Measurements from ENCODE around the gene PNLDC1. TPM values are rescaled to one million over a fixed set of nuclear protein-coding genes. Genes with fewer than 3 reads are reported as not detected.
A peak's percentile ranks its signal among the peaks of the same experiment; 100 is the strongest.
"Not testable (repeated sequence)": the region's sequence is repeated elsewhere in the genome, so short reads cannot be mapped to it uniquely, and the experiment has no call there.

The PNLDC1 gene
- total RNA-seq, 1 donor from 2014 or later = not detected

DNA sequence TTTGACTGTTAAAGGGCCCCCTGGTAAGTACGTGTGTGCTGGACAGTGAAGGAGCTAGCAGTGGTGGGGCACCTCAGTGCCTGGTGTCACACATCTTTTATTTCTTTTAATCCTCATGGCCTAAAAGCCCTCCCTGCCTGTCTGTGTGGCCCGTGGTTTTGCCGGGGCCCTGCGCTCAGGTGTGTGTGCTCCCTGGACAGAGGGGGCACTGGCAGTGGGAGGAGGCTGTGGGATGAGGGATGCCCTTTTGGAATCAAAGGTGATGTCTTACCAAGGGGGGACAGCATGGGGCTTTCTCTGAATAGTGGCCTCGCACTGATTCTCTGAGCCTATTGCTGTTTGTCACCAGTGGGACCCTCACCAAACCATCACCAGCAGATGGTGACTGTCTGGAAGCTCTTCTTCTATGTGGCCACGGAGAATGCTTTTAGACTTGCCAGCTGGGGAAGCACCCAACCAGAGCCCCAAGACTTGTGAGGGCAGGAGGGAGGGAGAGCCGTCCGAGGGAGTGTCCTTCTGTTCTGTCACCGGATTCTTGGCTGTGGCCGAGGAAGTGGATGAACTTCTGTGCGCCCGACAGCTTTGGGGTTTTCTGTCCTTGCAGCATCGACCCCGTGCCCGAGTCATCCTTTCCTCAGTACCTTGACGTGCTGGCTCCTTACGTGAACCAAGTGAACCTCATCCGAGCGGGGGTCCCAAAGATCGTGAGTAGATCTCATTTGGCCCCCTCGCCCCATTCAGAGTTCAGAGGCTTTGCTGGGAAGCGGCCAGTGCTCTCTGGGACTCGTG is 18.1 kb downstream of the PNLDC1 start:
- no peak for DNase-seq (ENCODE audit: low read depth)

DNA sequence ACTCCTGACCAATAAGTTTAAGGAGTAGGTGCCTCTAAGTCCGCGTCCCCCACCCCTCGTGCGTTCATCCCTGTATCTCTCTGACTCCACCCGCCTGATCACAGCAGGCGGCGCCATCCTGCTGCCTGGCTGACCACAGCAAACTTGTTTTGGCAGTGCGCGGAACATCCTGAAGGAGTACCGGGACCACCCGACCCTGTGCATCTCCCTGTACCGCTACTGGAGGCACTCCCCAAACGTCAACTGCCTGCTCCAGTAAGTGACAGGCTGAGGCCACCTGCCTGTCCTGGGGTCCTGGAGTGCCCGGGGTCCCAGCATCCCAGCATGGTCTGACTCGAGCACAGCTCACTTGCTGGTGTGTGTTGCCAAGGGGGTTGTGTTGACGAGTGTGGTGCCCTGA is 19.0 kb downstream of the PNLDC1 start:
- no peak for DNase-seq (ENCODE audit: low read depth)

DNA sequence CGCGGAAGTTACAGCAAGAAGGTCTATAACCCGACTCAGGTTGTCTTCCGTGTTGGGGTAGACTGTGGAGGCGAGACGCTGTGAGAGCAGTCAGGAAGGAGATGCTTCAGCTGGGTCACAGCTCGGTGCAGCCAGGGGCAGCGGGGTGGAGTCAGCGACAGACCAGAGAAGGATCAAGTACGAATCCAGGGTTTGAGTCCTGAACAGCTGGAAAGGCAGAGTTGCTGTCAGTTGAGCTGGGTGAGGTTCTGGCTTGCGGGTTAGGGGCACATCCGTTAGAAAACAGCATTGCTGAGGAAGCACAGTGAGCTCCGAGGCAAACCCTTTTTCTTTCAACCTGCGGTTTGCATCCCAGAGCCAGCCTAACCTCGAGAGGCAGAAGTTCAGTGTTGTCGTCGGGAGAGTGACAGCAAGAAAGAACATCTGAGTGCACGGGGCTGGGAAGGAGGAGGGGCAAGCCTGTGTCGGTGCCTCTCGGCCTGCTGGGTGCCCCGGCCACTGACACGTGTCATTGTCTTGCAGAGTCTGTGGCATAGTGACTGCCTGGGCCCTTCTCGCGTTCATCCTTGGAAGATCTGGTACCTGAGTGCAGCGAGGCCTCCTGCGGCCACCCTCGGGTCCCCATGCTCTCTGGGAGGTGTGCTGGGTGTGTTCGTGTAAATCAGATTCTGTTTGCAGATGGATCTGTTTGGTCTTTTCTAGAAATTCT is 20.0 kb downstream of the PNLDC1 start:
- DNase-seq (ENCODE audit: low read depth) = peak; percentile 65

DNA sequence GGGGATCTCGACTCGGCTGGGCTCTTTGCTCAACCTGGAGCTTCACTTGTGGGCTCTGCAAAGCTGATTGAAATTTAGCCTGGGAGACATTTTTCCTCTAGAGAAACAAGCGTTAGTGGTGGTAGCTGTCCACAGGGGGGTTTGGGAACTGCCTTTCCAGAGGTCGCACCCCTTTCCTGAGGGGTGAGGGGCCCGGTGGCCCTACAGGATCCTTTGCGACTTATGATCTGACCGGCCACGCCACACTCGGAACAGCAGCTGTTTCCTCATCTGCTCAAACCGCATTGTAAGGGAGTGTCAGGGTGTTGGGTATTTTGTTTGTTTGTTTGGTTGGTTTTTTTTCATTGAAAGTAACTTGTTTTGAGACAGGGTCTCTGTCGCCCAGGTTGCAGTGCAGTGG is 21.0 kb downstream of the PNLDC1 start:
- no peak for DNase-seq (ENCODE audit: low read depth)

DNA sequence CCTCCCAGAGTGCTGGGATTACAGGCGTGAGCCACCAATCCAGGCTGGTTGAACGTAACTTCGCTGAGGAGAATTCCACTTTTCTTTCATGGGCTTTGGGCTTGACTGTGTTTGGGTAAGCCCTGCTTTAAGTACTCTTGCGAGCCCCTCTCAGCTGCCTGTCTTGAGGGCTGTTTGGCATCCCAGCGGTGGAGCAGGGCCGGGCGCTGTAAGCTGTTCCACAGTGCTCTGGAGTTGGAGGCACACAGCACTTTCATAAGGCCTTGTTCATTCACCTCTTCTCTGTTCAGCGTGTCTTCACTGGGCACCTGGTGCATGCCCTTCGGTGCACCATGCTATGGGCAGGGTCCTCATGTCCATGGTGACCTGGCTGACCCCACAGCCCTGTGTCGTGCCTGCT is 21.6 kb downstream of the PNLDC1 start:
- no peak for DNase-seq (ENCODE audit: low read depth)

DNA sequence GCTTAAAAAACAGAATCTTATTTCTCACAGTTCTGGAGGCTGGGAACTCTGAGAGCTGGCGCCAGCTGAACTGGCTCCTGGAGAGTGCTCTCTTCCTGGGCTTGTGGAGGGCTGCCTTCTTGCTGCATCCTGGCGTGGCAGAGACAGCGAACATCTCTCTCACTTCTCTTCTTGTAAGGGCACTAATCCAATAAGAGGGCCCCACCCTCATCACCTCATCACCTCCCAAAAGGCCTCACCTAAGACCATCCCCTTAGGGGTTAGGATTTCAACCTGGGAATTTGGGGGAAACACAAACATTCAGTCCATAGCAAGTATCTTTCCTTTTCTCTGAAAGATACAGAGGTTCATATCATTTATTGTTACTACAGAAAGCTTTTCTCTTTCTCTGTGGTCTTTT is 23.9 kb downstream of the PNLDC1 start:
- DNase-seq (ENCODE audit: low read depth) = no peak

DNA sequence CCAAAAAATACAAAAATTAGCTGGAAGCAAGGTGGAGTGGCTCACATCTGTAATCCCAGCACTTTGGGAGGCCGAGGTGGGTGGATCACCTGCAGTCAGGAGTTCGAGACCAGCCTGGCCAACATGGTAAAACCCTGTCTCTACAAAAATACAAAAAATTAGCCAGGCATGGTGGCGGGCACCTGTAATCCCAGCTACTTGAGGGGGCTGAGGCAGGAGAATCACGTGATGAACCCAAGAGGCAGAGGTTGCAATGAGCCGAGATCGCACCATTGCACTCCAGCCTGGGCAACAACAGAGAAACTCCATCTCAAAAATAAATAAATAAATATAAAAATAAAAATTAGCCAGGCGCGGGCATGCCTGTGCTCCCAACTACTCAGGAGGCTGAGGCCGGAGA is 24.6 kb downstream of the PNLDC1 start:
- not testable (repeated sequence) for DNase-seq (ENCODE audit: low read depth)

DNA sequence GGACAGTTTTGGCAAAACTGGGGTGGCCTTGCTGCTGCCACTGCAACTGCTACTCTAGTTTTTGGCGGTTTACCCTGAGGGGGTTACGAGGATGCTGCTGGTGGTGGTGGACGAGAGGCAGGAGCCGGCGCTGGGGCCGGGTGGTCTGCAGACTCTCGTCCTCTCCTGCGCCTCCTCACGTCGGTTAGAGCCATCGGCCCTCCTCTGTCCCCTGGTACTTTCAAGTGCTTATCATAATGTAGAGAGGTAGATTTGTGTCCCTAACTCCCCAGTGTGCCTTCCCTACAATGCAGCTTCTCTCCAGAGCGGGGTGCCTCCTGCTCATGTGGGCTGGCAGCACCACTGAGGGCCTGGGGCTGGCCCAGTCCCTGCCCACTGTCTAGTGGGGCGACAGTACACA is 25.9 kb downstream of the PNLDC1 start:
- DNase-seq (ENCODE audit: low read depth) = no peak

DNA sequence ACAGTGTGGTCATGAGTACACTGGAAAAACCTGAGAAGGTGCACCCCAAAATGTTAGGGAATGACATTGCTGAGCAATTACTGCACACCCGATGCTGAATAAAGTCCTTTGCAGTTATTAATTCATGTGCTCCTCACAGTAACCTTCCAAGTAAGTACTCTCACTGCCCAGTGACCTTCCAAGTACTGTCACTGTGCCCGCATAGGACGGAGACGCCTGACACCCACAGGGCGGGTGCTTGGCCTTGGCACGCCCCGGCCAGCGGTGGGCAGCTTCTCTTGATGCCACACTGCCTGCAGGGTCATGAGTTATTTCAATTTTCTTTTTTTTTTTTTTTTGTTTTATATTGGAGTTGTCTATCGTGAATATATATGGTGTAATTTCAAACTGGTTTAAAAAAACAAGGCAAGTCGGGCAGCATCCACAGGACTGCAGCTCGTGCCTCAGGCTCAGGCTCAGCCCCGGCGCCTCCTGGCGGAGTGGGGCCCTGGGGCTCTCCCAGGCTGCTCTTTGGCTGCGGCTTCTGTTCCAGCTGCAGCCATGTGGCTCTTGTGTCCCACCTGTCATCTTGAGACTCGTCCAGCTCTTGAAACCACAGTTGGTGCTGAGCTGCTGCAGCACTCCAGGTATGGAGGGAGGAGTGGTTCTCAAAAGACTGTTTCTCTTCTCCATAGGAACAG is 27.0 kb downstream of the PNLDC1 start:
- peak; percentile 41 for DNase-seq (ENCODE audit: low read depth)

DNA sequence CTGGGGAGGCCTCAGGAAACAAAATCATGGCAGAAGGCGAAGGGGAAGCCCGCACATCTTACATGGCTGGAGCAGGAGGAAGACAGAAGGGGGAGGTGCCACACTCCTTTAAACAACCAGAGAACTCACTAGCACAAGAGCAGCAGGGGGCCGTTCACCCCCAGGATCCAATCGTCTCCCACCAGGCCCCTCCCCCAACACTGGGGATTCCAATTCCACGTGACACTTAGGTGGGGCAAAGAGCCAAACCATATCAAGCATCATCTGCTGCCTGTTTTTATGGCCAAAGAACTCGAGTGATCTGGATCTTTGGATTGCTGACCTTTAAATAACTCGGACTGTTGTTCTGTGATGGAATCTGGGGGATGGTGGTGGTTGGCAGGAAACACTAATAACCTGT is 28.0 kb downstream of the PNLDC1 start:
- DNase-seq (ENCODE audit: low read depth) = peak; percentile 52

DNA sequence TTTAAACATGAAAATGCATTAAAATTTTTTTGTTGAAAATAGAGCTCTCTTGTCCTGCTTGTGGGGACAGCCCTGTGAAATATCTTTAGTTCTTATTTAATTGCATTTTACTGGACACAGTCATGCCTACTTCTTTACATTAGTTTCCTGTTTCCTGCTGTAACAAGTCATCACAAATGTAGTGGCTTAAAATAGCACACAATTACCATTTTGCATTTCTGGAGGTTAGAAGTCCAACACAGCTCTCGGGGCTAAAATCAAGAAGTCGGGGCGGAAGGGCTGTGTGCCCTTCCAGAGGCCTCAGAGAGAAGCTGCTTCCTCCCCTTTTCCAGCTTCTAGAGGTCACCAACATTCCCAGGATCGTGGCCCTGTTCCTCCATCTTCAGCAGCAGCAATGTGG is 29.4 kb downstream of the PNLDC1 start:
- DNase-seq (ENCODE audit: low read depth) = no peak

DNA sequence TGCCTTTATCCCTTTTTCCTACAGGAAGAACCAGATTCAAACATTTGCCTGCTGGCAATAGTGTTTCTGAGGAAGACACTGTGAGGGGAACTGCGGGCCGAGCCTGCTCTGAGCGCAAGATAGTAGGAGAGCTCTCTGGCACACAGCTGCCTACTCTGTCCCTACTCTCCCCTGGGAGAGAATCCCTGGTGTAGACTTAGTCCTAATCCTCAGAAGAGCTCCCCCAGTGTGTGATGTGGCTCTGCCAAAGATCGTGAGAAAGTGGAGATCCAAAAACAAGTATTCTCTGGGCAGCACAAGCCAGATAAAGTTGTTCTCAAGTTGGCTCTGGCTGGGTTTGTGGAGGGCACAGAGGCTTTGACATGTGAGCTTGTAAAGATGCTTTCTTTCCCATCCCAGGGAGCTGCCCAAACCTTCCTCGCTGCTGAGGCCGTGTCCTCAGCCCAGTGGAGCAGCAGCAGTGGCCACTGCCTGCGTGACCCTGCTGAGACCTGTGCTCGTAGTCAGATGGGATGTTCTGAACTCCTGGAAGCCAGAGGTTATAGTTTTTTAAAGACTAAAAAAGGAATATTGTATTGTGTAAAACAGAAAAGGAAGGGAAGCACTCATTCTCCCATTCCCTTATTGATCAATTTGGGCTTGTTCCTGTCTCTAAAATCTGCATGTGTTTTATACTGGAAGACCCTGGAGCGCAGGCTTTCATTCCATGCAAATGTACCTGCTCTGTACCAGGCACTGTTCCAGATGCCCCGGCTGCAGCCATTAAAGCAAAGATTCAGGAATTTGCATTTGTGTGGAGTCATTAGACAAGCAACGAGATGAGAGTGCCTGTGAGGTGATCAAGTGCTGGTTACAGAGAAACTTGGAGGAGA is 30.7 kb downstream of the PNLDC1 start:
- DNase-seq (ENCODE audit: low read depth) = no peak

DNA sequence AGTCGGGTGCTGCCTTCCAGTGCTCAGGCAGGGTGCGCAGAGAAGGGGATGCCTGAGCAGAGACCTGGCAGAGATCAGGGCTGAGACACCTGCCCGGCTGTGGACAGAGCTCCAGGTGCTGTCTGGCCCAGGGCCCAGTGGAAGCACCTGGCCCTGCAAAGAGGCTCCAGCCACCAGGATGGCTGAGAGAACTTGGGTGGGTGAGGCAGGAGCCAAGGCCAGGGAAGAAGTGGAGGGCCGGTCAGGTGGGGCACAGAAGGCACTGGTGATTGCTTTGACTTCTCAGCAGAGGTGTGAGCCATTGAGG is 31.2 kb downstream of the PNLDC1 start:
- DNase-seq (ENCODE audit: low read depth) = no peak

DNA sequence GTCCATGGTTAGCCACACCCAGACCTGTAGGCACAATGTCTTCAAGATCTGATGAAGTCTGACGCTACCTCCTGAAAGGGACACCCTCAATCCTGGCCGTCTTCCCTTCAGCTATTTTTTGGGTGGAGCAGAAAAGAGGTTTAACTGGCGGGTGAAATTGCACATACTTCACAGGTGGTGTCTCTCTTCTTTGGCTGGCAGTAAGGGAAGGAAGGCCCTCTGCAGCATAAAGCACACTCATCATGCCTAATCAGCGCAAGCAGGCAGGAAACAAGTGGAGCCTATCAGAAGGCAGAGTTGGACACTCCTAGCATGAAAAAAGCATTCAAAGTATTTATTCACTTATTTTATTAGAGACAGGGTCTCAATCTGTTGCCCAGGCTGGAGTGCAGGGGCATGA is 32.9 kb downstream of the PNLDC1 start:
- no peak for DNase-seq (ENCODE audit: low read depth)

DNA sequence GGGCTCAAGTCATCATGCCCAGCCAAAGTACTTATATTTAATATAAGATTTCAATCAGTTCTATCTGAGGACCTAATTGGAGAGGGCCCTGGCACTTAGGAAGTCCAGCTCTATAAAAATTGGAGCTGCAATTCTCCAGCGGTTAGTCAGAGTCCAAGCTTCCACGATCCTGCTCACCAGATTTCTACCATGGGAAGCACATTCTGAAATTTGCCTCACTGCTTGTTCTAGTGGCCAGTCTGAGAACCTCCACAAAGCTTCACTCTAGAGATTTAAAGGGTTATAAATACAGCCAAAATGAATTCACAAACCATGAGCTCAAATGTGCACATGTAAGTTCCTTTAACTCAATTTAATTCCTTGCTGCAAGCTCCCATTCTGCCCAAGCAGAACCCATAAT is 33.5 kb downstream of the PNLDC1 start:
- peak; percentile 38 for DNase-seq (ENCODE audit: low read depth)

DNA sequence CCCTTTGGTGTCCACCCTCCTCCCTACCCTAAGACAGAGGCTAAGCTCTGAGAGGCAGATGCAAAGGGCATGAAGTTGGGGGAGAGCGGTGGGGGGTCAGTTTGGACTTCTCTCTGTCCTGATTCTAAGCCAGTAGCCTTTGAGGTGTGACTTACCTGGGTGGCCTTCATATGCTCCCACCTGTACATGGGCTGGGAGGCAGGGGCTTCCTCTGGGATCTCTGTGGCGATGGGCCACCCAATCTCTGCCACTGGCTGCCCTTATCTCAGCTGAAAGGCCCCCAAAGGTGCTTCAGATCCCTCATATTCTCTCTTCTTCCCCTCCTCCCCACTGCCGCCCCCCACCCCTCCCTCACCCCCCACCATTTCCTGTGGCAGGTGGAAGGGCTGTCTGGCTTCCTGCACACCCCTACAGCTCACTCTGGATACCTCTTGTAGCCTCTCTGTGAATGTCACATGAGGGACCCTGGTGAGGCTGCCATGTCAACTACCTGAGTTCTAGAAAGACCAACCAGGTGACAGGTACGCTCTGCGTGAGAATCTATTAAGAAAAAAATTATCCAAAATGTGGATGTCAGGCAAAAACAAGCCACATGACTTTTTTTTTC is 34.0 kb downstream of the PNLDC1 start:
- no peak for DNase-seq (ENCODE audit: low read depth)

DNA sequence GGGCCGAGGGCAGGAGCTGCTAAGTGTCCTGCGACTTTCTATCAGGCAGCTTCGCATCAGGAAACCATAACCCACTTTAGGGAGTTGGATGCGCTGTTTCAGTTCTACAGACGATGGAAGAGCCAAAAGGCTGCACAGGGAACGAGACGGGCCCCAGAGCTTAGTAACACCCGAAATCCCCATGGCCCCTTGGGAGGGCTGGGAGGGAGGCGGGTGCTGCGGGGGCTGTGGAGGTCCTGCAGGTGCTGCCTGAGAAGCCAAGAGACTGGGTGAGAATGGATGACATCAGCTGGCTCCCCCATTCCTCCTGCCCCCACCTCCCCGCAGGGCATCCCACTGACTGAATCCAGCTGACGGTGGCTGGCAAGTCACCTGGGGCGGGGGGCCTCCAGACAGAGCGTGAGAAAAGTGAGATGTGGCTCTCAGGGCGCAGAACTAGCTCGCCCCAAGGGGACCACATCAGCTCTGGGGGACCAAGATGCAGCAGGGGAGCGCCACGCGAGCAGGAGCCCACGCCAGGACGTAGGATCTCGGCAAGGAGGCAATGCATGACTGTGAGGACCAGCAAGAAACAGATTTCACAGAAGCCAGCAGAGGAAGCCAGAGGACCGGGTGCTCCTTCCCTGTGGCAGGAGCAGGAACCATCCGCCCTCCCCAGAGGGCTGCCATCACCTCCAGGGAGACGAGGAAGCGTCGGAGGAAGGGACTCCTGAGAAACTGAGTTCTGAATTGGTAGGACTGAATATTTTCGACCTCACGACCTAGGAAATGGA is 36.8 kb downstream of the PNLDC1 start:
- DNase-seq (ENCODE audit: low read depth) = no peak

DNA sequence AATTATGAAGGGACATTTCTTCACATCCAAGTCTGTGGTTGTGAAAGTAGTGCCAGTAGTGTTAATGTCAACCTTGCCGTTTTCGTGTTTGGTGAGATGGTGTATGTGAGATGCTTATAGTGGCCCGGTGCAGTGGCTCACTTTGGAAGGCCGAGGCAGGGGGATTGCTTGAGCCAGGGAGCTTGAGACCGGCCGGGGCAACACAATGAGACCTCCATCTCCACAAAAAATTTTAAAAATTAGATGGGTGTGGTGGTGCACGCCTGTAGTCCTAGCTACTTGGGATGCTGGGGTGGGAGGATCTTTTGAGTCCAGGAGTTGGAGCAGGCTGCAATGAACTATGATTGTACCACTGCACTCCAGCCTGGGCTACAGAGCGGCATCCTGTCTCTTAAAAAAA is 37.4 kb downstream of the PNLDC1 start:
- no peak for DNase-seq (ENCODE audit: low read depth)

DNA sequence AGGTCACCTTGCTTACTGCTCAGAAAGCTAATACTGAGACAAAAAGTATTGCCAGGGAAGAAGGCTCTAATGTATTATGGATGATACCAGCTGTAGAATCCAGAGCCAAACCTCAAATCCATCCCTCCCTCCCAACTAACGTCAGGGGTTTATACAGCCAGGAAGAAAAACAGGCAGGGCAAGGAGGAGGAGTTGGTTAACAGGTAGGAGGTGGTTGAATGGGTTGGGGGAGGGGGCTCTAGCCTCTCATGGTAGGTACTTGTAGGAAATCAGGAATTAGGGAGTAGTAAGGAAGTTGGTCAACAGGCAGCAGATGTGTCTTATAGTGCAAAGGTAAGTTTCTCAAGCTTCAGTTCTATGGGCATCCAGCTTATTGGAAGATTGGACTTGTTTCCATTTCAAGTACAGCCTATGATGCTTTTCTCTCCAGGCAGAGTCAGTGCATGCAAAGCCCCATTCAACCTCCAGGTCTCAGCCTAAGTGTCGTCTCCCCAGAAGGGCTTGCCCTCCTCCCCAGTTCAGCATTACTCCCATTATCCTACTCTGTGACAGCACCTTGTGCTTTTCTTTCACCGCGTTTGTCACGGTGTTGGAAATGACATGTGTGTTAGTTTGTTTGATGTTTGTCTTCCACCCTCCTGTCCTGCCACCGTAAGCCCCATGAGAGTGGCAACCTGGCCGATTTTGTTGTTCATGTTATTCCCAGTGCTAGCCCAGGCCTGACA is 38.1 kb downstream of the PNLDC1 start:
- no peak for DNase-seq (ENCODE audit: low read depth)

DNA sequence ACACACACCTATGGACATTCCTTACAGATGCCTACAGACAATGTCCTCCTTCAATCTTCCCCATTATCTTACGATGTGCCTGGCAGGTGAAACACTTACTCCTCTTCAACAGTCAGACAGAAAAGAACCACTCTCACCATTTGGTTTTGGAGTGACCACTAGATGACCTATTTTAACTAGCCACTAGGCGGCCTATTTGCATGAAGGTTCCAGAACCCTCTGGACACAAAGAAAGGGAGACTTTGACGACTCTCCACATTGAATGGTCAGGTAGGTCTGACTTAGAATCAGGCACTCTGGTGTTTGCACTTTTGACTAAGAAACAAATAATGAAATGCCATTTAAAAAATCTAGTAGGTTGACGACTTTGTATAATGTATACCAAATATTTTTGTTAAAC is 42.0 kb downstream of the PNLDC1 start:
- DNase-seq (ENCODE audit: low read depth) = peak; percentile 29
